WERI-Rb-1 (cell line): ENCODE measurements around the gene RHOF.

ENCODE experiments used
- DNase-seq: peaks from one replicate; pipeline ENCODE4 v3.0.0-alpha.2; 2020
- H3K27ac ChIP-seq: fragments of 250-450 bp; sonication (Bioruptor Pico); 2 replicates; pipeline ENCODE4 v1.5.1; 2020; ENCODE audit warnings: mild to moderate bottlenecking, moderate library complexity
- H3K27me3 ChIP-seq: fragments of 250-450 bp; sonication (Bioruptor Pico); 2 replicates; pipeline ENCODE4 v1.5.1; 2021; ENCODE audit warnings: mild to moderate bottlenecking, low read depth, moderate library complexity; ENCODE audit not compliant: insufficient read depth, severe bottlenecking
- H3K36me3 ChIP-seq: fragments of 250-450 bp; sonication (Bioruptor Pico); 2 replicates; pipeline ENCODE4 v1.5.1; 2020; ENCODE audit warnings: mild to moderate bottlenecking, moderate library complexity
- H3K4me3 ChIP-seq: 2 replicates; pipeline ENCODE4 v1.5.1; 2011; ENCODE audit warnings: low read depth, mild to moderate bottlenecking, control low read depth, low read length
- H3K9me3 ChIP-seq: fragments of 250-450 bp; sonication (Bioruptor Pico); 2 replicates; pipeline ENCODE4 v1.5.1; 2021; ENCODE audit warnings: mild to moderate bottlenecking, moderate library complexity; ENCODE audit not compliant: severe bottlenecking
- TF ChIP-seq, protein P1 (sequence below): IDR thresholded peaks from 2 replicates; pipeline ENCODE4 v1.5.1; 2011; ENCODE audit warnings: low read depth, mild to moderate bottlenecking, control low read depth, inconsistent platforms, low read length

RHOF gene

GRCh38 chr12:121776190-121777098 is 17.0 kb downstream of the RHOF start:
- H3K4me3 ChIP-seq = no peak overlapping the region
- H3K9me3 ChIP-seq = no peaks in the 10 kb centered on the region
- peak overlapping the region; percentile 20; the same call in 1 of the 2 replicates for H3K27ac ChIP-seq
- H3K36me3 ChIP-seq = peaks cover 28% of the 10 kb centered on the region
- no peaks in the 10 kb centered on the region for H3K27me3 ChIP-seq
- TF ChIP-seq, protein P1, sequence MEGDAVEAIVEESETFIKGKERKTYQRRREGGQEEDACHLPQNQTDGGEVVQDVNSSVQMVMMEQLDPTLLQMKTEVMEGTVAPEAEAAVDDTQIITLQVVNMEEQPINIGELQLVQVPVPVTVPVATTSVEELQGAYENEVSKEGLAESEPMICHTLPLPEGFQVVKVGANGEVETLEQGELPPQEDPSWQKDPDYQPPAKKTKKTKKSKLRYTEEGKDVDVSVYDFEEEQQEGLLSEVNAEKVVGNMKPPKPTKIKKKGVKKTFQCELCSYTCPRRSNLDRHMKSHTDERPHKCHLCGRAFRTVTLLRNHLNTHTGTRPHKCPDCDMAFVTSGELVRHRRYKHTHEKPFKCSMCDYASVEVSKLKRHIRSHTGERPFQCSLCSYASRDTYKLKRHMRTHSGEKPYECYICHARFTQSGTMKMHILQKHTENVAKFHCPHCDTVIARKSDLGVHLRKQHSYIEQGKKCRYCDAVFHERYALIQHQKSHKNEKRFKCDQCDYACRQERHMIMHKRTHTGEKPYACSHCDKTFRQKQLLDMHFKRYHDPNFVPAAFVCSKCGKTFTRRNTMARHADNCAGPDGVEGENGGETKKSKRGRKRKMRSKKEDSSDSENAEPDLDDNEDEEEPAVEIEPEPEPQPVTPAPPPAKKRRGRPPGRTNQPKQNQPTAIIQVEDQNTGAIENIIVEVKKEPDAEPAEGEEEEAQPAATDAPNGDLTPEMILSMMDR = peak; percentile 91
- DNase-seq = peak; percentile 78

DNA sequence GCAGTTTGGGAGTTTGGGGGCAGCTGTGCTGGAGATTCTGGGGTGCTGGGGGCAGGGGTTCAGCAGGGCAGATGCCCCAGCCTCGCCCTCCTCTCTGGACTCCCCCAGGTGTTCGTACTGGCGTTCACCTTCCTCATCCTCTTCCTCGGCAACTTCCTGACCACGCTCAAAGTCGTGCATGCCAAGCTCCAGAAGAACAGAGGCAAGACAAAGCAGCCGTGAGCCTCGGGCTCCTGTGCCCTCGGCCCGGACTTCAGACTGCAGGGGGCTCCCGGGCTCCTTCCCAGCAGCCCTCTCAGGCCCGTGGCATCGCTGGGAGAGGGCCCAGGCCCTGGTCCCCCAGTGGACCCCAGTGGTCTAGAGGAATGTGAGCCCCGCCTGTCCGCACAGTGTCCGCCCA is 18.0 kb downstream of the RHOF start:
- no peak overlapping the region for H3K27ac ChIP-seq
- H3K4me3 ChIP-seq = no peak overlapping the region

DNA sequence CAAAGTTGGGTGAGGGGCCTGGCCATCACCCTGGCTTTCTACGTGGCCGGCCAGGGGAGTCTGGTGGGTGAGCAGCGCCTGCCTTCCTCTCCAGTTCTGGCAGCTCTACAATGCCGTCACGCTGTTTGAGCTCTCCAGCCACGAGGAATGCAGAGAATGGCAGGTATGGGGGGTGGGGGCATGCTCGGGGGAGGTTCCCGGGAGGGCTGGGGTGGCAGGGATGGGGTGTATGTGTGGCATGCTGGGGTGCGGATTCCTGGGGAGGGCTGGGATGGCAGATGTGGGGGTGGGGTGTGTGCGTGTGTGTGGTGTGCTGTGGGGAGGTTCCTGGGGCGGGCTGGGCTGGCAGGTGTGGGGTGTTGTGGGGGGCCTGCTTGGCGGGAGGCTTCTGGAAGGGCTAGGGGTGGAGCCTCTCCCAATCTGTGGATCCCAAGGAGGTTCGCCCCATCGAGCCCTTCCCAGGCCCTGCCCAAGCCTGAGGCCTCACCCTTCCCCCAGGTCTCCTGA is 18.5 kb downstream of the RHOF start:
- no peak for DNase-seq
- no peak overlapping the region for H3K27ac ChIP-seq
- TF ChIP-seq, protein P1 = no peak

More for the DNA sequence above, 18.0 kb downstream of the RHOF start:
- Histone ChIP-seq H3K9me3 (no peaks in the 10 kb centered on the region), H3K36me3 (peaks cover 28% of the 10 kb centered on the region), H3K27me3 (no peaks in the 10 kb centered on the region)
- DNase-seq = no peak
- TF ChIP-seq, protein P1 = no peak

DNA sequence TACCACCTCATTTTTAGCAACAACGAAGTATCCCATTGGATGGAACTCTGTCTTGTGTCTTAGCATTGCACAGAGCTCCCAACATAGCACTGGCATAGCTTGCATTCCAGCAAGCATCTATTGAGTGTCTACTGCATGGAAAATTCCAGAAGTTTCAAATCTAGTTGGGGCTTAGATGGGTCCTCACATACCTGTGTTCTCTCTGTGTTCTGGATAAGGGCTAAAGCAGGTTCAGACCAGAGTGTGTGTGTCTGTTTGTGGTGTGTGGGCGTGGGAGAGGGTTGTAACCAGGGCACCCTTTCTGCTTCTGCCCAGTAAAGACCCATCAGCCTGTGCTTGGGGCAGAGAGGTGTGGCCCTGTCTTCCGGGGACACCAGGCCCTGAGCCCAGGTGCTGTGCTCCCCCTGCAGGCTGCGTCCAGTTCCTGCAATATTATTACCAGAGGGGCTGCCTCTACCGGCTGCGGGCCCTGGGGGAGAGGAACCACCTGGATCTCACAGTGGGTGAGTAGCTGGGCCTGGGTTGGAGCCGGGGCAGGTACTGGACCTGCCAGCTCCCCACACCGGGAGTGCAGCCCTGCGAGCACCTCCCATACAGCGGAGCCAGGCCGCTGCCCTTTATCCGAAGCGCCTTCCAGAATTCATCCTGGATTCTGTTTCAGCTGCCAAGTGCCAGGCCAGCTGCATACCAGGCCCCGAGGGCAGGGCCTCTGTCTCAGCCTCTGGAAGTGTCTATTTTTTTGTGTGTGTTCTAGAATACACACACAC is 20.3 kb downstream of the RHOF start:
- H3K9me3 ChIP-seq = no peaks in the 10 kb centered on the region
- DNase-seq = peak; percentile 81
- H3K27ac ChIP-seq = 0 out of 2 replicates have a peak overlapping the region, but pooled peaks have one; percentile 32
- TF ChIP-seq, protein P1 = peak; percentile 91
- H3K36me3 ChIP-seq = peaks cover 34% of the 10 kb centered on the region
- H3K27me3 ChIP-seq = no peaks in the 10 kb centered on the region
- no peak overlapping the region for H3K4me3 ChIP-seq

More for the DNA sequence above, 18.5 kb downstream of the RHOF start:
- H3K27me3 ChIP-seq = no peaks in the 10 kb centered on the region
- peaks cover 28% of the 10 kb centered on the region for H3K36me3 ChIP-seq
- no peaks in the 10 kb centered on the region for H3K9me3 ChIP-seq
- no peak overlapping the region for H3K4me3 ChIP-seq

- no peaks in the 10 kb centered on the region for H3K27me3 ChIP-seq
- H3K4me3 ChIP-seq = no peak overlapping the region
- DNase-seq = no peak
- peak overlapping the region; percentile 72 for H3K27ac ChIP-seq
- H3K9me3 ChIP-seq = no peaks in the 10 kb centered on the region
- TF ChIP-seq, protein P1 = no peak
- H3K36me3 ChIP-seq = peaks cover 45% of the 10 kb centered on the region
Observed at GRCh38 chr12:121770813-121771625, 22.5 kb downstream of the RHOF start.
